Loucy (cell line): ENCODE measurements around the gene FAM221B.

ENCODE experiments used
- H2AFZ ChIP-seq: fragments of 200-600 bp; sonication (generic); 2 replicates; pipeline ENCODE4 v1.6.0; 2016; ENCODE audit warnings: antibody characterized with exemption, mild to moderate bottlenecking, low read length, moderate library complexity
- H3F3A ChIP-seq: fragments of 200-600 bp; 2 replicates; pipeline ENCODE4 v1.6.0; 2016; ENCODE audit warnings: antibody characterized with exemption, low read depth, mild to moderate bottlenecking
- H3K27me3 ChIP-seq: fragments of 200-600 bp; sonication (generic); 2 replicates; pipeline ENCODE4 v1.6.1; 2014; ENCODE audit warnings: low read length, mild to moderate bottlenecking; ENCODE audit not compliant: insufficient read depth, poor library complexity, severe bottlenecking
- H3K36me3 ChIP-seq: fragments of 200-600 bp; sonication (generic); 2 replicates; pipeline ENCODE4 v1.6.1; 2016; ENCODE audit warnings: low read length; ENCODE audit not compliant: insufficient read depth
- H3K4me1 ChIP-seq: fragments of 200-600 bp; sonication (generic); 2 replicates; pipeline ENCODE4 v1.5.1; 2014; ENCODE audit warnings: low read length, mild to moderate bottlenecking; ENCODE audit not compliant: insufficient read depth, poor library complexity, severe bottlenecking
- H3K4me2 ChIP-seq: fragments of 200-600 bp; sonication (generic); 2 replicates; pipeline ENCODE4 v1.6.0; 2014; ENCODE audit warnings: antibody characterized with exemption, low read length, low read depth, mild to moderate bottlenecking; ENCODE audit not compliant: poor library complexity, severe bottlenecking
- H3K4me3 ChIP-seq: fragments of 200-600 bp; sonication (generic); 2 replicates; pipeline ENCODE4 v1.5.1; 2014; ENCODE audit warnings: low read length, mild to moderate bottlenecking, mixed read lengths; ENCODE audit not compliant: poor library complexity, severe bottlenecking
- H3K79me2 ChIP-seq: fragments of 200-600 bp; sonication (generic); 2 replicates; pipeline ENCODE4 v1.6.1; 2014; ENCODE audit warnings: low read length; ENCODE audit not compliant: insufficient read depth
- H3K9ac ChIP-seq: fragments of 200-600 bp; sonication (generic); 2 replicates; pipeline ENCODE4 v1.6.0; 2014; ENCODE audit warnings: mild to moderate bottlenecking, low read depth, low read length, moderate library complexity; ENCODE audit not compliant: poor library complexity, severe bottlenecking
- H3K9me2 ChIP-seq: fragments of 200-600 bp; sonication (generic); replicated peaks from 2 replicates; pipeline ENCODE4 v1.6.1; 2016; ENCODE audit warnings: low read depth, low read length, mixed read lengths
- H3K9me3 ChIP-seq: fragments of 200-600 bp; sonication (generic); 2 replicates; pipeline ENCODE4 v1.6.1; 2014; ENCODE audit warnings: mild to moderate bottlenecking, antibody characterized with exemption, low read length, low read depth; ENCODE audit not compliant: insufficient read depth
- H4K20me1 ChIP-seq: fragments of 200-600 bp; sonication (generic); 2 replicates; pipeline ENCODE4 v1.6.0; 2014; ENCODE audit warnings: antibody characterized with exemption, low read length, mild to moderate bottlenecking; ENCODE audit not compliant: insufficient read depth, poor library complexity, severe bottlenecking
- CTCF ChIP-seq: fragments of 200-600 bp; sonication (generic); conservative IDR thresholded peaks from 2 replicates; pipeline ENCODE4 v1.5.1; 2014; ENCODE audit warnings: mild to moderate bottlenecking, antibody characterized with exemption, low read length
- EZH2phosphoT487 ChIP-seq: fragments of 200-600 bp; IDR thresholded peaks from 2 replicates; pipeline ENCODE4 v1.6.1; 2018; ENCODE audit warnings: antibody characterized with exemption, mild to moderate bottlenecking, moderate library complexity, borderline replicate concordance

FAM221B gene

GRCh38 chr9:35776018-35776417, 52.5 kb downstream of the FAM221B start:
- H3K4me1 ChIP-seq, result no peaks in the 10 kb centered on the region
- H3K27me3 ChIP-seq, result no peaks in the 10 kb centered on the region
- H3K36me3 ChIP-seq, result no peaks in the 10 kb centered on the region
- peaks cover 4% of the 10 kb centered on the region; the same call in 1 of the 2 replicates for H3K79me2 ChIP-seq
- no peak overlapping the region for H2AFZ ChIP-seq
- no peak overlapping the region for H3K9ac ChIP-seq
- H3K9me3 ChIP-seq, result no peaks in the 10 kb centered on the region
- no peaks in the 10 kb centered on the region for H3F3A ChIP-seq
- TF ChIP-seq CTCF (no peak), EZH2phosphoT487 (no peak)
- no peak overlapping the region for H3K4me2 ChIP-seq
- H3K4me3 ChIP-seq, result no peak overlapping the region
- H3K9me2 ChIP-seq, result no peaks in the 10 kb centered on the region
- H4K20me1 ChIP-seq, result no peaks in the 10 kb centered on the region

GRCh38 chr9:35774907-35775635, 53.5 kb downstream of the FAM221B start:
- Histone ChIP-seq H3K36me3 (no peaks in the 10 kb centered on the region), H2AFZ (no peak overlapping the region), H4K20me1 (no peaks in the 10 kb centered on the region), H3K4me3 (no peak overlapping the region), H3F3A (no peaks in the 10 kb centered on the region), H3K79me2 (peaks cover 13% of the 10 kb centered on the region), H3K9me3 (no peaks in the 10 kb centered on the region), H3K4me2 (no peak overlapping the region), H3K4me1 (no peaks in the 10 kb centered on the region), H3K9me2 (no peaks in the 10 kb centered on the region), H3K9ac (no peak overlapping the region), H3K27me3 (no peaks in the 10 kb centered on the region)
- TF ChIP-seq EZH2phosphoT487 (no peak), CTCF (no peak)

- Histone ChIP-seq H2AFZ (no peak overlapping the region), H3K9me2 (no peaks in the 10 kb centered on the region), H3F3A (no peaks in the 10 kb centered on the region), H4K20me1 (peaks cover 4% of the 10 kb centered on the region), H3K79me2 (peaks cover 31% of the 10 kb centered on the region), H3K36me3 (no peaks in the 10 kb centered on the region), H3K9ac (no peak overlapping the region), H3K4me1 (no peaks in the 10 kb centered on the region), H3K4me2 (no peak overlapping the region), H3K9me3 (no peaks in the 10 kb centered on the region), H3K27me3 (no peaks in the 10 kb centered on the region), H3K4me3 (no peak overlapping the region)
- TF ChIP-seq CTCF (no peak), EZH2phosphoT487 (no peak)
Measured at GRCh38 chr9:35771943-35772342, 56.6 kb downstream of the FAM221B start.
